H9 (cell line): Measurements from ENCODE around the gene DGKH. TPM values are rescaled to one million over a fixed set of nuclear protein-coding genes. Genes with fewer than 3 reads are reported as not detected.

Source experiments
- DNase-seq: peaks from one replicate; pipeline ENCODE4 v3.0.0-alpha.2; 2017
- H2AFZ ChIP-seq: one replicate; pipeline ENCODE4 v1.6.1; 2013; ENCODE audit warnings: mild to moderate bottlenecking, low read length, control low read depth, moderate library complexity
- H2AK5ac ChIP-seq: 2 replicates; pipeline ENCODE4 v1.6.1; 2013; ENCODE audit warnings: low read length, control low read depth, mixed read lengths; ENCODE audit not compliant: insufficient read length
- H2BK120ac ChIP-seq: one replicate; pipeline ENCODE4 v1.6.1; 2013; ENCODE audit warnings: low read depth, mild to moderate bottlenecking, low read length, control low read depth, inconsistent platforms; ENCODE audit not compliant: poor library complexity, severe bottlenecking
- H2BK12ac ChIP-seq: 2 replicates; pipeline ENCODE4 v1.6.1; 2013; ENCODE audit warnings: low read length, control low read depth, mixed read lengths, low read depth; ENCODE audit not compliant: insufficient read length
- H2BK15ac ChIP-seq: 2 replicates; pipeline ENCODE4 v1.6.1; 2013; ENCODE audit warnings: low read depth, low read length, control low read depth
- H2BK20ac ChIP-seq: one replicate; pipeline ENCODE4 v1.6.1; 2013; ENCODE audit warnings: low read depth, mild to moderate bottlenecking, low read length, control low read depth, inconsistent platforms; ENCODE audit not compliant: poor library complexity, severe bottlenecking
- H2BK5ac ChIP-seq: 2 replicates; pipeline ENCODE4 v1.6.1; 2013; ENCODE audit warnings: low read length, control low read depth, mixed read lengths; ENCODE audit not compliant: insufficient read length
- H3K14ac ChIP-seq: 2 replicates; pipeline ENCODE4 v1.6.1; 2013; ENCODE audit warnings: low read length, control low read depth; ENCODE audit not compliant: insufficient read depth
- H3K18ac ChIP-seq: 2 replicates; pipeline ENCODE4 v1.6.1; 2013; ENCODE audit warnings: low read depth, mild to moderate bottlenecking, mixed read lengths, low read length, control low read depth; ENCODE audit not compliant: insufficient read length
- H3K23ac ChIP-seq: 2 replicates; pipeline ENCODE4 v1.6.1; 2013; ENCODE audit warnings: low read length, control low read depth, mixed read lengths, low read depth; ENCODE audit not compliant: insufficient read length
- H3K23me2 ChIP-seq: 2 replicates; pipeline ENCODE4 v1.6.1; 2013; ENCODE audit warnings: low read depth, mild to moderate bottlenecking, mixed read lengths, low read length, control low read depth; ENCODE audit not compliant: insufficient read length, poor library complexity, severe bottlenecking
- H3K27ac ChIP-seq: 2 replicates; pipeline ENCODE4 v1.5.1; 2013; ENCODE audit warnings: low read length, control low read depth, mixed read lengths, low read depth; ENCODE audit not compliant: insufficient read length
- H3K27me3 ChIP-seq: 2 replicates; pipeline ENCODE4 v1.6.1; 2013; ENCODE audit warnings: low read length, control low read depth, inconsistent platforms; ENCODE audit not compliant: insufficient read depth
- H3K4ac ChIP-seq: 2 replicates; pipeline ENCODE4 v1.6.1; 2013; ENCODE audit warnings: low read depth, mild to moderate bottlenecking, control low read depth, inconsistent platforms, low read length, moderate library complexity
- H3K4me1 ChIP-seq: 2 replicates; pipeline ENCODE4 v1.6.1; 2013; ENCODE audit warnings: low read length, control low read depth, inconsistent platforms; ENCODE audit not compliant: insufficient read depth
- H3K4me2 ChIP-seq: 2 replicates; pipeline ENCODE4 v1.6.1; 2013; ENCODE audit warnings: low read length, control low read depth, mixed read lengths; ENCODE audit not compliant: insufficient read length, insufficient read depth
- H3K56ac ChIP-seq: 2 replicates; pipeline ENCODE4 v1.6.1; 2013; ENCODE audit warnings: low read depth, mild to moderate bottlenecking, mixed read lengths, low read length, control low read depth; ENCODE audit not compliant: insufficient read length
- H3K79me1 ChIP-seq: 2 replicates; pipeline ENCODE4 v1.6.1; 2013; ENCODE audit warnings: low read depth, mild to moderate bottlenecking, moderate library complexity, low read length, control low read depth, inconsistent platforms; ENCODE audit not compliant: insufficient read depth, poor library complexity, severe bottlenecking
- H3K79me2 ChIP-seq: 2 replicates; pipeline ENCODE4 v1.6.1; 2013; ENCODE audit warnings: low read length, control low read depth, inconsistent platforms; ENCODE audit not compliant: insufficient read depth
- H3K9ac ChIP-seq: 2 replicates; pipeline ENCODE4 v1.6.1; 2013; ENCODE audit warnings: low read length, control low read depth, mixed read lengths; ENCODE audit not compliant: insufficient read length; ENCODE audit errors: extremely low read depth
- H3K9me3 ChIP-seq: one replicate; pipeline ENCODE4 v1.6.1; 2013; ENCODE audit warnings: low read depth, low read length, inconsistent platforms; ENCODE audit not compliant: control insufficient read depth
- H3T11ph ChIP-seq: one replicate; pipeline ENCODE4 v1.6.1; 2013; ENCODE audit warnings: mild to moderate bottlenecking, low read length, control low read depth, inconsistent platforms
- H4K20me1 ChIP-seq: one replicate; pipeline ENCODE4 v1.6.1; 2013; ENCODE audit not compliant: control insufficient read depth, insufficient read length, insufficient read depth
- H4K5ac ChIP-seq: 2 replicates; pipeline ENCODE4 v1.6.1; 2013; ENCODE audit warnings: low read depth, mild to moderate bottlenecking, mixed read lengths, low read length, control low read depth; ENCODE audit not compliant: insufficient read length
- H4K8ac ChIP-seq: replicated peaks from 2 replicates; pipeline ENCODE4 v1.6.1; 2013; ENCODE audit warnings: low read length, control low read depth, mixed read lengths, low read depth; ENCODE audit not compliant: insufficient read length
- H4K91ac ChIP-seq: 2 replicates; pipeline ENCODE4 v1.6.1; 2013; ENCODE audit warnings: low read depth, mild to moderate bottlenecking, moderate library complexity, mixed read lengths, low read length, control low read depth; ENCODE audit not compliant: insufficient read length
- H3K27ac Mint-ChIP-seq, 3 experiments: 2 replicates in 2 of 3; 3 replicates in 1 of 3; pipeline ENCODE4 v1.8.0; 2020 to 2021; ENCODE audit warnings: mixed read lengths in 3 of 3, mild to moderate bottlenecking in 1 of 3, moderate library complexity in 1 of 3
- H3K27me3 Mint-ChIP-seq: 2 replicates; pipeline ENCODE4 v1.8.0; 2021; ENCODE audit warnings: low read depth, mild to moderate bottlenecking, moderate library complexity, mixed read lengths
- H3K36me3 Mint-ChIP-seq, 3 experiments: 2 replicates in 2 of 3; 3 replicates in 1 of 3; pipeline ENCODE4 v1.8.0; 2020 to 2021; ENCODE audit warnings: low read depth in 3 of 3, mixed read lengths in 3 of 3; ENCODE audit not compliant: insufficient read depth in 1 of 3
- H3K4me1 Mint-ChIP-seq, 2 experiments: 2 replicates each; pipeline ENCODE4 v1.8.0; 2020; ENCODE audit warnings: mixed read lengths in 2 of 2
- H3K4me3 Mint-ChIP-seq, 2 experiments: 2 replicates in 1 of 2; 3 replicates in 1 of 2; pipeline ENCODE4 v1.8.0; 2020 to 2021; ENCODE audit warnings: mild to moderate bottlenecking in 2 of 2, mixed read lengths in 2 of 2, moderate library complexity in 1 of 2
- H3K9me3 Mint-ChIP-seq, 2 experiments: 2 replicates in 1 of 2; 3 replicates in 1 of 2; pipeline ENCODE4 v1.8.0; 2020; ENCODE audit warnings: mild to moderate bottlenecking in 2 of 2, mixed read lengths in 2 of 2, moderate library complexity in 1 of 2
- WGBS: extraction: QIAGEN DNeasy Blood & Tissue Kit; methylation state at CpG from one replicate; pipeline ENCODE4 v1.1.7; 2013; ENCODE audit warnings: missing lambda C conversion rate, low lambda C conversion rate, mixed read lengths; ENCODE audit not compliant: insufficient read length; ENCODE audit errors: extremely low coverage; 5-methylcytosine and 5-hydroxymethylcytosine counted together
- total RNA-seq: library from RNA; stranded (reverse); gene quantifications from 2 replicates; pipeline ENCODE4 v1.2.1, GENCODE V29; 2021
- TF ChIP-seq, protein P1 (sequence below): fragments of 200-600 bp; sonication (generic); conservative IDR thresholded peaks from 3 replicates; pipeline ENCODE4 v1.8.0; 2021; ENCODE audit warnings: antibody characterized with exemption, mild to moderate bottlenecking

Gene DGKH
- total RNA-seq, 1 experiment from 2014 or later, result 8.6 TPM

DNA sequence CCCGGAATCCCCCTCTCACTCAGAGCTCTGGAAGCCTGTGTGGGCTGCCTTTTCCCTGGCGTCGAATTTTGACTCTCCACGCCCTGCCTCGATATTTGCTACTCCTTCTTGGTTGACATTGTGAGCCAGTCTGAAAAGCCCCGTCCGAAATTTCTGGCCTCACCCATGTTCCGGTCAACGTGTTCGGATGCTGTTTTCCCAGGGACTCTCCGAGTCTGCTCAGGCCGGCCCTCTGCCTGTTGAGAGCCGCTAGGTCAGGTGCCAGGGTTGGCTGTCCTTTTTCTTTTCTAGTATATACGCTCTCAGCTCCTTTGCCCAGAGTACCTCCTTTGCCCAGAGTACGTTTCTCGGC is 6.8 kb upstream of the DGKH start:
- Histone ChIP-seq H3K23me2 (peaks cover 14% of the 10 kb centered on the region), H3K79me2 (no peaks in the 10 kb centered on the region), H4K91ac (no peak overlapping the region), H4K5ac (no peak overlapping the region), H2AK5ac (no peak overlapping the region), H3K56ac (no peak overlapping the region), H3K9me3 (no peaks in the 10 kb centered on the region), H3K14ac (no peak overlapping the region), H4K8ac (no peak overlapping the region), H3K18ac (no peak overlapping the region), H3K27me3 (peaks cover 15% of the 10 kb centered on the region; the same call in 1 of the 2 replicates), H3K27ac (no peak overlapping the region), H3K9ac (no peak overlapping the region), H3K4ac (no peak overlapping the region), H3K79me1 (no peaks in the 10 kb centered on the region), H4K20me1 (no peaks in the 10 kb centered on the region), H3K23ac (no peak overlapping the region), H2BK120ac (no peak overlapping the region), H3T11ph (no peak overlapping the region), H2BK12ac (no peak overlapping the region), H2BK20ac (no peak overlapping the region), H2BK15ac (no peak overlapping the region), H2BK5ac (no peak overlapping the region), H2AFZ (no peak overlapping the region), H3K4me1 (no peaks in the 10 kb centered on the region), H3K4me2 (peak overlapping the region; percentile 86)
- no CpG with 5 or more reads among the region's 16 CpGs for WGBS
- H3K4me1 Mint-ChIP-seq, result peaks cover 16% of the 10 kb centered on the region in 2 experiments
- H3K36me3 Mint-ChIP-seq, result peaks cover 0 to 7% (median 0%) of the 10 kb centered on the region in 3 experiments; a peak in 2 of 7 replicates
- TF ChIP-seq, protein P1, sequence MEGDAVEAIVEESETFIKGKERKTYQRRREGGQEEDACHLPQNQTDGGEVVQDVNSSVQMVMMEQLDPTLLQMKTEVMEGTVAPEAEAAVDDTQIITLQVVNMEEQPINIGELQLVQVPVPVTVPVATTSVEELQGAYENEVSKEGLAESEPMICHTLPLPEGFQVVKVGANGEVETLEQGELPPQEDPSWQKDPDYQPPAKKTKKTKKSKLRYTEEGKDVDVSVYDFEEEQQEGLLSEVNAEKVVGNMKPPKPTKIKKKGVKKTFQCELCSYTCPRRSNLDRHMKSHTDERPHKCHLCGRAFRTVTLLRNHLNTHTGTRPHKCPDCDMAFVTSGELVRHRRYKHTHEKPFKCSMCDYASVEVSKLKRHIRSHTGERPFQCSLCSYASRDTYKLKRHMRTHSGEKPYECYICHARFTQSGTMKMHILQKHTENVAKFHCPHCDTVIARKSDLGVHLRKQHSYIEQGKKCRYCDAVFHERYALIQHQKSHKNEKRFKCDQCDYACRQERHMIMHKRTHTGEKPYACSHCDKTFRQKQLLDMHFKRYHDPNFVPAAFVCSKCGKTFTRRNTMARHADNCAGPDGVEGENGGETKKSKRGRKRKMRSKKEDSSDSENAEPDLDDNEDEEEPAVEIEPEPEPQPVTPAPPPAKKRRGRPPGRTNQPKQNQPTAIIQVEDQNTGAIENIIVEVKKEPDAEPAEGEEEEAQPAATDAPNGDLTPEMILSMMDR, result peak; percentile 56; the same call in 2 of the 3 replicates
- no peak overlapping the region; a peak in 2 of 7 replicates for H3K27ac Mint-ChIP-seq
- peak; percentile 71 for DNase-seq
- H3K27me3 Mint-ChIP-seq, result peaks cover 78% of the 10 kb centered on the region
- peaks cover 0 to 3% of the 10 kb centered on the region in 2 experiments; a peak in 2 of 5 replicates for H3K9me3 Mint-ChIP-seq
- H3K4me3 Mint-ChIP-seq, result peak overlapping the region; percentile 80 to 94
